OCI-LY1 (cell line): ENCODE data around the gene CDK2.

Source experiments
- EZH2 ChIP-seq: fragments of 200-600 bp; sonication (generic), shearing (Covaris generic); IDR thresholded peaks from 2 replicates; pipeline ENCODE4 v1.8.0; 2017; ENCODE audit warnings: borderline replicate concordance, mixed run types, mild to moderate bottlenecking, antibody characterized with exemption, low read length, moderate library complexity, mixed read lengths
- TF ChIP-seq, protein P1 (sequence below): fragments of 200-600 bp; sonication (generic), shearing (Covaris generic); IDR thresholded peaks from 2 replicates; pipeline ENCODE4 v1.5.1; 2017; ENCODE audit warnings: mild to moderate bottlenecking, antibody characterized with exemption, low read length, moderate library complexity, mixed read lengths

GRCh38 chr12:55991110-55991509 is 24.5 kb downstream of the CDK2 start:
- TF ChIP-seq, protein P1, sequence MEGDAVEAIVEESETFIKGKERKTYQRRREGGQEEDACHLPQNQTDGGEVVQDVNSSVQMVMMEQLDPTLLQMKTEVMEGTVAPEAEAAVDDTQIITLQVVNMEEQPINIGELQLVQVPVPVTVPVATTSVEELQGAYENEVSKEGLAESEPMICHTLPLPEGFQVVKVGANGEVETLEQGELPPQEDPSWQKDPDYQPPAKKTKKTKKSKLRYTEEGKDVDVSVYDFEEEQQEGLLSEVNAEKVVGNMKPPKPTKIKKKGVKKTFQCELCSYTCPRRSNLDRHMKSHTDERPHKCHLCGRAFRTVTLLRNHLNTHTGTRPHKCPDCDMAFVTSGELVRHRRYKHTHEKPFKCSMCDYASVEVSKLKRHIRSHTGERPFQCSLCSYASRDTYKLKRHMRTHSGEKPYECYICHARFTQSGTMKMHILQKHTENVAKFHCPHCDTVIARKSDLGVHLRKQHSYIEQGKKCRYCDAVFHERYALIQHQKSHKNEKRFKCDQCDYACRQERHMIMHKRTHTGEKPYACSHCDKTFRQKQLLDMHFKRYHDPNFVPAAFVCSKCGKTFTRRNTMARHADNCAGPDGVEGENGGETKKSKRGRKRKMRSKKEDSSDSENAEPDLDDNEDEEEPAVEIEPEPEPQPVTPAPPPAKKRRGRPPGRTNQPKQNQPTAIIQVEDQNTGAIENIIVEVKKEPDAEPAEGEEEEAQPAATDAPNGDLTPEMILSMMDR: no peak
- no peak for TF ChIP-seq EZH2
